OCI-LY1 (cell line): ENCODE measurements around the gene COIL.

Experiments
- H2AFZ ChIP-seq: fragments of 200-600 bp; sonication (generic), shearing (Covaris generic); 2 replicates; pipeline ENCODE4 v1.6.0; 2014; ENCODE audit warnings: antibody characterized with exemption, mild to moderate bottlenecking, low read length
- H3F3A ChIP-seq: fragments of 200-600 bp; sonication (generic), shearing (Covaris generic); 2 replicates; pipeline ENCODE4 v1.6.0; 2014; ENCODE audit warnings: mild to moderate bottlenecking, antibody characterized with exemption, low read length, moderate library complexity; ENCODE audit not compliant: insufficient read depth
- H3K27ac ChIP-seq: fragments of 200-600 bp; sonication (generic); 2 replicates; pipeline ENCODE4 v1.5.1; 2014; ENCODE audit warnings: low read length, mixed run types, mild to moderate bottlenecking, low read depth; ENCODE audit not compliant: poor library complexity, severe bottlenecking
- H3K27me3 ChIP-seq: fragments of 200-600 bp; sonication (generic); 2 replicates; pipeline ENCODE4 v1.6.0; 2014; ENCODE audit warnings: antibody characterized with exemption, mild to moderate bottlenecking, low read length, moderate library complexity; ENCODE audit not compliant: insufficient read depth
- H3K36me3 ChIP-seq: fragments of 200-600 bp; sonication (generic); 2 replicates; pipeline ENCODE4 v1.6.1; 2014; ENCODE audit warnings: mild to moderate bottlenecking, antibody characterized with exemption, low read length, moderate library complexity, mixed read lengths; ENCODE audit not compliant: insufficient read depth
- H3K4me1 ChIP-seq: fragments of 200-600 bp; sonication (generic); 2 replicates; pipeline ENCODE4 v1.5.1; 2014; ENCODE audit warnings: mild to moderate bottlenecking, low read length, moderate library complexity; ENCODE audit not compliant: insufficient read depth, severe bottlenecking
- H3K4me2 ChIP-seq: fragments of 200-600 bp; sonication (generic), shearing (Covaris generic); 2 replicates; pipeline ENCODE4 v1.6.1; 2014; ENCODE audit warnings: low read length
- H3K4me3 ChIP-seq: fragments of 200-600 bp; sonication (generic); 2 replicates; pipeline ENCODE4 v1.5.1; 2014; ENCODE audit warnings: low read length, low read depth, mild to moderate bottlenecking, mixed read lengths; ENCODE audit not compliant: poor library complexity, severe bottlenecking
- H3K79me2 ChIP-seq: fragments of 200-600 bp; shearing (Covaris generic); 2 replicates; pipeline ENCODE4 v1.6.1; 2016; ENCODE audit warnings: mixed run types, low read length, mixed read lengths; ENCODE audit not compliant: insufficient read depth
- H3K9ac ChIP-seq: fragments of 200-600 bp; sonication (generic), shearing (Covaris generic); 2 replicates; pipeline ENCODE4 v1.6.1; 2014; ENCODE audit warnings: mild to moderate bottlenecking, low read length, mixed read lengths
- H3K9me2 ChIP-seq: fragments of 200-600 bp; sonication (generic), shearing (Covaris generic); 2 replicates; pipeline ENCODE4 v1.6.1; 2014; ENCODE audit warnings: low read depth, mild to moderate bottlenecking, low read length, mixed read lengths
- H3K9me3 ChIP-seq: fragments of 200-600 bp; shearing (Covaris generic); 2 replicates; pipeline ENCODE4 v1.6.1; 2014; ENCODE audit warnings: low read length, mixed read lengths
- H4K20me1 ChIP-seq: fragments of 200-600 bp; sonication (generic), shearing (Covaris generic); 2 replicates; pipeline ENCODE4 v1.6.0; 2016; ENCODE audit warnings: mild to moderate bottlenecking, low read length; ENCODE audit not compliant: insufficient read depth
- CTCF ChIP-seq: fragments of 200-600 bp; sonication (generic), shearing (Covaris generic); IDR thresholded peaks from 2 replicates; pipeline ENCODE4 v1.5.1; 2017; ENCODE audit warnings: mild to moderate bottlenecking, antibody characterized with exemption, low read length, moderate library complexity, mixed read lengths
- EZH2 ChIP-seq: fragments of 200-600 bp; sonication (generic), shearing (Covaris generic); IDR thresholded peaks from 2 replicates; pipeline ENCODE4 v1.8.0; 2017; ENCODE audit warnings: borderline replicate concordance, mixed run types, mild to moderate bottlenecking, antibody characterized with exemption, low read length, moderate library complexity, mixed read lengths

COIL gene

GRCh38 chr17:56956992-56957391 is 3.9 kb downstream of the COIL start:
- Histone ChIP-seq H3K27ac (no peak overlapping the region), H3K9ac (no peak overlapping the region), H2AFZ (no peak overlapping the region), H3K9me2 (no peaks in the 10 kb centered on the region), H3K36me3 (no peaks in the 10 kb centered on the region; the same call in 1 of the 2 replicates), H3K79me2 (peaks cover 13% of the 10 kb centered on the region; the same call in 1 of the 2 replicates), H3K4me3 (no peak overlapping the region), H3K9me3 (no peaks in the 10 kb centered on the region), H3K27me3 (no peaks in the 10 kb centered on the region), H3K4me2 (no peak overlapping the region), H4K20me1 (no peaks in the 10 kb centered on the region), H3K4me1 (peaks cover 28% of the 10 kb centered on the region), H3F3A (no peaks in the 10 kb centered on the region)
- TF ChIP-seq EZH2 (no peak), CTCF (no peak)

- Histone ChIP-seq H3K4me1 (no peaks in the 10 kb centered on the region), H3K79me2 (0 out of 2 replicates have a peak, but pooled peaks cover 6% of the 10 kb centered on the region), H3F3A (no peaks in the 10 kb centered on the region), H3K9ac (no peak overlapping the region), H3K9me2 (no peaks in the 10 kb centered on the region), H4K20me1 (no peaks in the 10 kb centered on the region), H3K27ac (no peak overlapping the region), H3K4me3 (no peak overlapping the region), H3K4me2 (no peak overlapping the region), H3K9me3 (no peaks in the 10 kb centered on the region), H2AFZ (no peak overlapping the region), H3K36me3 (peaks cover 53% of the 10 kb centered on the region), H3K27me3 (no peaks in the 10 kb centered on the region)
- TF ChIP-seq CTCF (no peak), EZH2 (no peak)
Measured at GRCh38 chr17:56949595-56949994, 11.3 kb downstream of the COIL start.

GRCh38 chr17:56948491-56948890 is 12.4 kb downstream of the COIL start:
- H3K27ac ChIP-seq: no peak overlapping the region
- no peaks in the 10 kb centered on the region for H3K4me1 ChIP-seq
- no peak overlapping the region for H3K4me3 ChIP-seq
- H3K27me3 ChIP-seq: no peaks in the 10 kb centered on the region
- H3K36me3 ChIP-seq: peaks cover 64% of the 10 kb centered on the region
- no peak for TF ChIP-seq CTCF
- no peak for TF ChIP-seq EZH2
- H4K20me1 ChIP-seq: no peaks in the 10 kb centered on the region
- H3F3A ChIP-seq: no peaks in the 10 kb centered on the region
- no peak overlapping the region for H2AFZ ChIP-seq
- H3K9me2 ChIP-seq: no peaks in the 10 kb centered on the region
- H3K9me3 ChIP-seq: no peaks in the 10 kb centered on the region
- H3K79me2 ChIP-seq: 0 out of 2 replicates have a peak, but pooled peaks cover 1% of the 10 kb centered on the region
- H3K9ac ChIP-seq: no peak overlapping the region
- no peak overlapping the region for H3K4me2 ChIP-seq
